ENCODE data around the gene SAMD11.

Gene SAMD11

DNA sequence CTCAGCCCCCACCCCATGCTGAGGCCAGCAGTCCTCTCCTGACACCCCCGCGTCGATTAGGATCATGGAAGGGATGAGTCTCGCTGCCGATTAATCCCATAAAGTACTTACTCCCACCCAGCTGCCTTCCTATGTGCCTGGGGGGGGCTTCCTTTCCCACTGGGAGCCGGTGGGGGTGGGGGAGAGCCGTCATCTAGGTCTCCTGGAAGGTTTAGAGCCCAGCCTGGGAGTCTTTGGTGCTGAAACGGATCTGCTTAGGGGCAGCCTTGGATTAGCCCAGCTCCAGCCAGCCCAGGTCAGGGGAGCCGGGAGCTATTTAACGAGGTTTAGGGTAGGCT, 9.8 kb downstream of the SAMD11 start:
- DNase-seq, result no peak

- DNase-seq, result no peak
Observed at GRCh38 chr1:934991-935750, 11.4 kb downstream of the SAMD11 start.

- DNase-seq, result no peak
Observed at GRCh38 chr1:935751-936231, 12.1 kb downstream of the SAMD11 start.

- no peak for DNase-seq
Observed at GRCh38 chr1:936348-937264, 12.9 kb downstream of the SAMD11 start.

- no peak for DNase-seq
Observed at GRCh38 chr1:937521-937920, 13.8 kb downstream of the SAMD11 start.

GRCh38 chr1:938088-938683, 14.5 kb downstream of the SAMD11 start:
- no peak for DNase-seq

DNA sequence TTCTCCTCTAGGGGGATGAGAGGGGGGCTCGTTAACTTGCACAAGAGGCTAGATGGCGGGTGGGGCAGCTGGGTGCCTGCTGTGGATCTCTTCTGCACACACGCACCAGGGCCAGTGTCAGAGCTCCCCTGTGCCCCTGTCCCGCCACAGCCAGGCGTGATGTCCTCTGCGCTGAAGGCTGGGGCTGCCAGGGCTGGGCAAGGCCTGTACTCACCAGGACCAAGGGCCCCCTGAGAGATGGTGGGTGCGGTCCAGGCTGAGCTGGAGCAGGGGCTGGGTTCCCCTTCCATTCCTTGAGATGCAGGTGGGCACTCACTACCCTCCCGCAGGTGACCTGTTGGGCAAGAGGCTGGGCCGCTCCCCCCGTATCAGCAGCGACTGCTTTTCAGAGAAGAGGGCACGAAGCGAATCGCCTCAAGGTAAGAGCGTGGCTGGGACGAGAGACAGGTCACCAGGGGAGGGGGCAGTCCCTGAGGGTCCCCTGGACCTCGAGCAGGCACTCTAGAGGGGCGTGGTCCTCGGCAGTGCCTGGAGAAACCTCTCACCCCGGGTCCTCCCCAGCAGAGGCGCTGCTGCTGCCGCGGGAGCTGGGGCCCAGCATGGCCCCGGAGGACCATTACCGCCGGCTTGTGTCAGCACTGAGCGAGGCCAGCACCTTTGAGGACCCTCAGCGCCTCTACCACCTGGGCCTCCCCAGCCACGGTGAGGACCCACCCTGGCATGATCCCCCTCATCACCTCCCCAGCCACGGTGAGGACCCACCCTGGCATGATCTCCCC, 15.2 kb downstream of the SAMD11 start:
- no peak for DNase-seq

- DNase-seq, result no peak
Observed at GRCh38 chr1:939511-940106, 15.9 kb downstream of the SAMD11 start.

GRCh38 chr1:940107-941014, 16.6 kb downstream of the SAMD11 start:
- DNase-seq, result no peak

- no peak for DNase-seq
Observed at GRCh38 chr1:941015-941587, 17.4 kb downstream of the SAMD11 start.

- no peak for DNase-seq
Observed at GRCh38 chr1:941588-942383, 18.1 kb downstream of the SAMD11 start.

DNA sequence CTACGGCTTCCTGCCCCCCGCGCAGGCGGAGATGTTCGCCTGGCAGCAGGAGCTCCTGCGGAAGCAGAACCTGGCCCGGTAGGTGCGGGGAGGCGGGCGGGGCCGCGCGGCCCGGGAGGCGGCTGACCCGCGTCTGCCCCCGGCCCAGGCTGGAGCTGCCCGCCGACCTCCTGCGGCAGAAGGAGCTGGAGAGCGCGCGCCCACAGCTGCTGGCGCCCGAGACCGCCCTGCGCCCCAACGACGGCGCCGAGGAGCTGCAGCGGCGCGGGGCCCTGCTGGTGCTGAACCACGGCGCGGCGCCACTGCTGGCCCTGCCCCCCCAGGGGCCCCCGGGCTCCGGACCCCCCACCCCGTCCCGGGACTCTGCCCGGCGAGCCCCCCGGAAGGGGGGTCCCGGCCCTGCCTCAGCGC, 18.7 kb downstream of the SAMD11 start:
- DNase-seq, result no peak

DNA sequence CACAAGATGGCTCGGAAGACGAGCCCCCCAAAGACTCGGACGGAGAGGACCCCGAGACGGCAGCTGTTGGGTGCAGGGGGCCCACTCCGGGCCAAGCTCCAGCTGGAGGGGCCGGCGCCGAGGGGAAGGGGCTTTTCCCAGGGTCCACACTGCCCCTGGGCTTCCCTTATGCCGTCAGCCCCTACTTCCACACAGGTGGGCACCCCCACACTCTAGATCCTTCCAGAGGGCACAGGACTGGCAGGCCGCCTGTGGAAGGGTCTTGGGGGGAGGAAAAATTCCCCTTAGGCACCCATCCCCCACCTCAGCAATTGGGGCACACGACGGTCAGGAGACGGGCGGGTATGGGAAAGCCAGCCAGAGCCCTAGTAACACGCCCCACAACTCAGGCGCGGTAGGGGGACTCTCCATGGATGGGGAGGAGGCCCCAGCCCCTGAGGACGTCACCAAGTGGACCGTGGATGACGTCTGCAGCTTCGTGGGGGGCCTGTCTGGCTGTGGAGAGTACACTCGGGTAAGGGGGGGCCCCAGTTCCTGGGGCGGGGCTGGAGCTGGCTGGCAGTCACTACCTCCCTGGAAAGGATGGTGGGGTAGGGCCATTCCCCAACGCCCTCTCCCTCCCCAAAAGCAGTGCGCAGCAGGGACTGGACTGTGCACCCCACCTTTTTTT, 19.3 kb downstream of the SAMD11 start:
- no peak for DNase-seq

- DNase-seq, result no peak
Observed at GRCh38 chr1:943545-944340, 20.0 kb downstream of the SAMD11 start.

DNA sequence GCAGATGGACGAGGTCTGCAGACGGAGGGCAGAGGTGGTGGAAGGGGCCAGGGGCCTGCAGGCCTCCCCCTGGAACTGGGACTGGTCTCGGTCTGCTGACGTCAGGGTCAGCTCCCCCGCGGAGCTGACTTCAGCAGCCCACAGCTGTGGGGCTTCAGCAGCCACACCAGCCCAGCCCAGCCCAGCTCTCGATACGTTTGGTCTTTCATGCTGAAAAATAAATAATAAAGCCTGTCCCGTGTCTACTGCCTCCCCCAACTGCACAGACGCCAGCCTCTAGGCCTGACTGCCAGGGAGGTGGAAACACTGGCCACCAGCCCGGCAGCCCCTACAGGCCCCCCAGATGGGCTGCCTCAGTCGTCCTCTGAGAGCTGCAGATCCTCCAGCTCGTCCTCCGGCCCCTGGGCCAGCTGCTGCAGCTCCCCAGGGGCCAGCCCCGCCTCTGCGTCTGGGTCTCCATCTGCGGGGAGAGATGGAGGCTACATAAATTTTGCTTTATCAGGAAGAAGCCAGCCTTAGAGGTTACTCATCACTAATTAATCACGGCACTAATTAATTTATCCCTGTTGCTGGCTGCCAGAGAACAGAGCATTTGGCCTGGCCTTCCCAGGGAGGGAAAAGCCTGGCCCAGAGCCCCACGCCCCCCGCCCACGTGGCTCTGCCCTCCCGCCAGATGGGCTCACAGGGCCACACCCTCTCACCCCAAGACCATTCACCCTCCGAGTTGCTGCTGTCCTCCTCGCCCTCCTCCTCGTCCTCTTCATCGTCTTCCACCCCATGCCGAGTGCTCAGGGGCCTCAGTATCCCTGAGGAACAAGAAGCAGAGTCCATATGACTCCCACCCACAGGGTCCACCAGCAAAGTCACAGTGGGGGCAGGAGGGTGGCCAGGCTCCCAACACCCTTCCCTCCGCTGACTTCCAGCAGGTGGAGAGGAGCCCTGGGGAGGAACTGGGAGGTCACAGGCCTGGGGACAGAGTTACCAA, 20.9 kb downstream of the SAMD11 start:
- no peak for DNase-seq

DNA sequence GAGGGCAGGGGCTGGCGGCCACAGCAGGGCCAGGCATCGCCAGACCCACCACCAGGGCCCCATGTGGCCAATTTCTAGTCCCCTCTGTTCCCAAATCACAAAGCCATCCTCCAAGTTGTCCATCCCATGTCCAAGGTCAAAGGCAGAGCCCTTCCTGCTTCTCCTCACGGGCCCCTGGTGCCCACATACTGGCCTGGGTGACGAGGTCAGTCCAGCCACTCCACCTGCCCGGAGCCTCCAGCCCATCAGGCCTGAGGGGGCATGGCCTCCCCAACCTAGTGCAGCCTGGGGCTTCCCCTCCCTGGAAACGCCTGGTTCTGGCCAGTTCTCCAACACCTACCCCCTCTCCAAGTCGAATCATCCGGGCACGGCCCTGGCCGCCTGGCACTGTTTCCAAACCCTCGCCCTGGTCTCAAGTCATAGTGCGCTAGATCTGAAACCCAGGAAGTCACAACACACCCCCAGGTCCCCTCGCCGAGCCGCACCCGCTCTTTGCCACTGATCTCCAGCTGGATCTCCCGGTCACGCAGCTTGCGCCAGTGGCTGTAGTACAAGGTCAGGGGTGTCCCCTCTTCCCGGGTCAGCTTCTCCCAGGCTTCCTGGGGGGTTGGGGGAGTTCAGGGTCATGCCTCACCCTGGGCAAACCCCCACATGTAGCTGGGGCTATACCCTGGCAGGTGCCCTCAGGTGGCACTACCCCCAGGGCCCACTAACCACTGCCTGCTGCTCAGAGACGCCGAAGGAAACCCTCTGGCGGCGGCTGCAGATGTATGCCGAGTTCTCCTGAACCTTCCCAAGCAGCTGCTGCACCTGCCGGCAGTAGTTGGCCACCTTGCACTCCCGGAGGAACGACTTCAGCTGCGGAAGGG, 22.2 kb downstream of the SAMD11 start:
- DNase-seq, result no peak

Data from NCI-H1436 treated with DMSO at 0.1 percent for 48 hours (cell line).